GM18526 (cell line): Measurements from ENCODE around the gene NRN1L.

Experiments
- POLR2A ChIP-seq: IDR thresholded peaks from 3 replicates; pipeline ENCODE4 v1.6.1; 2011; ENCODE audit not compliant: insufficient read length; ENCODE audit errors: extremely low read depth

NRN1L gene

GRCh38 chr16:67856927-67857546 is 27.6 kb upstream of the NRN1L start:
- no peak for TF ChIP-seq POLR2A

GRCh38 chr16:67857547-67858233 is 27.0 kb upstream of the NRN1L start:
- TF ChIP-seq POLR2A = no peak

- TF ChIP-seq POLR2A = no peak
Observed at GRCh38 chr16:67858500-67858899, 26.2 kb upstream of the NRN1L start.

GRCh38 chr16:67860589-67861398 is 23.9 kb upstream of the NRN1L start:
- no peak for TF ChIP-seq POLR2A

GRCh38 chr16:67861877-67862276 is 22.8 kb upstream of the NRN1L start:
- no peak for TF ChIP-seq POLR2A

- no peak for TF ChIP-seq POLR2A
Observed at GRCh38 chr16:67862623-67863583, 21.8 kb upstream of the NRN1L start.

- no peak for TF ChIP-seq POLR2A
Observed at GRCh38 chr16:67864594-67864993, 20.1 kb upstream of the NRN1L start.

- no peak for TF ChIP-seq POLR2A
Observed at GRCh38 chr16:67865318-67865717, 19.4 kb upstream of the NRN1L start.

- TF ChIP-seq POLR2A = no peak
Observed at GRCh38 chr16:67868290-67868689, 16.4 kb upstream of the NRN1L start.

- no peak for TF ChIP-seq POLR2A
Observed at GRCh38 chr16:67869653-67870052, 15.0 kb upstream of the NRN1L start.

- TF ChIP-seq POLR2A = no peak
Observed at GRCh38 chr16:67871256-67871655, 13.4 kb upstream of the NRN1L start.

GRCh38 chr16:67872131-67872630 is 12.5 kb upstream of the NRN1L start:
- no peak for TF ChIP-seq POLR2A

- peak; percentile 79 for TF ChIP-seq POLR2A
Observed at GRCh38 chr16:67872631-67873434, 11.9 kb upstream of the NRN1L start, which contains the start of gene EDC4. TSS of gene EDC4 (plus strand) at chr16:67873052. CDS start at chr16:67873262, 210 bp downstream.
